GM12878 (cell line): ENCODE data around the gene ARFRP1. TPM values are rescaled to one million over a fixed set of nuclear protein-coding genes. Genes with fewer than 3 reads are reported as not detected.

Experiments used
- ATAC-seq: fragments of 200-7000 bp; cut with Tn5 transposase; 3 replicates; pipeline ENCODE4 v1.9.1; 2020; ENCODE audit warnings: mild to moderate bottlenecking, moderate library complexity
- BruUV-seq: library from RNA; stranded (reverse); fragments of 400-500 nt; replicated peaks from 2 replicates; lab custom pipeline; 2021; lab: Mats Ljungman, UMichigan
- CTCF ChIA-PET: fragments of 300-600 bp; sonication (Branson Sonifier 250); formaldehyde crosslinking; extraction: SDS; loops from one replicate; lab custom pipeline; 2021; ENCODE audit warnings: inconsistent platforms; lab: Yijun Ruan, JAX
- POLR2A ChIA-PET: fragments of 350-600 bp; formaldehyde crosslinking; extraction: SDS; loops from one replicate; lab custom pipeline; 2021; ENCODE audit warnings: inconsistent platforms; lab: Charles Lee
- RAD21 ChIA-PET: fragments of 300-600 bp; sonication (Branson Sonifier 250); formaldehyde crosslinking; loops from one replicate; lab custom pipeline; 2023; ENCODE audit warnings: antibody characterized with exemption; ENCODE audit not compliant: unreplicated experiment; lab: Charles Lee
- SMC1A ChIA-PET: fragments of 300-600 bp; sonication (Branson Sonifier 250); formaldehyde crosslinking; loops from one replicate; lab custom pipeline; 2023; ENCODE audit not compliant: unreplicated experiment, uncharacterized antibody; lab: Charles Lee
- DNase-seq: peaks from one replicate; pipeline ENCODE4 v3.0.0-alpha.2; 2011; ENCODE audit warnings: low read depth, low spot score
- FAIRE-seq: peaks from 3 replicates; lab custom pipeline; 2011; peaks lifted over from hg19 to GRCh38; lab: Jason Lieb, UNC
- H2AFZ ChIP-seq: 2 replicates; pipeline ENCODE4 v1.6.0; 2011; ENCODE audit warnings: low read depth, low read length, control low read depth; ENCODE audit not compliant: control insufficient read depth
- H3K27ac ChIP-seq: 2 replicates; pipeline ENCODE4 v1.5.1; 2011; ENCODE audit warnings: control low read depth; ENCODE audit not compliant: control insufficient read depth, insufficient read depth
- H3K27me3 ChIP-seq, 2 experiments: replicated peaks in 1 of 2; 2 replicates each; pipeline versions ENCODE4 v1.6.0 to v1.6.1; 2011; ENCODE audit warnings: low read length in 1 of 2; ENCODE audit not compliant: control insufficient read depth in 2 of 2, insufficient read depth in 2 of 2
- H3K36me3 ChIP-seq, 2 experiments: 2 replicates each; pipeline ENCODE4 v1.5.1; 2011; ENCODE audit warnings: low read length in 1 of 2; ENCODE audit not compliant: control insufficient read depth in 2 of 2, insufficient read depth in 2 of 2
- H3K4me1 ChIP-seq: 2 replicates; pipeline ENCODE4 v1.6.1; 2011; ENCODE audit warnings: mild to moderate bottlenecking, low read length, moderate library complexity, mixed read lengths; ENCODE audit not compliant: control insufficient read depth, insufficient read depth
- H3K4me2 ChIP-seq: 2 replicates; pipeline ENCODE4 v1.6.0; 2011; ENCODE audit warnings: control low read depth; ENCODE audit not compliant: control insufficient read depth, insufficient read depth
- H3K4me3 ChIP-seq: fragments of 200-600 bp; sonication (generic); 2 replicates; pipeline ENCODE4 v1.5.1; 2016
- H3K79me2 ChIP-seq: 2 replicates; pipeline ENCODE4 v1.6.0; 2011; ENCODE audit warnings: low read length; ENCODE audit not compliant: control insufficient read depth, insufficient read depth
- H3K9ac ChIP-seq: 2 replicates; pipeline ENCODE4 v1.8.0; 2011; ENCODE audit warnings: low read length, control low read depth, mixed read lengths; ENCODE audit not compliant: control insufficient read depth, insufficient read depth
- H3K9me3 ChIP-seq: replicated peaks from 3 replicates; pipeline ENCODE4 v1.5.1; 2011; ENCODE audit warnings: mild to moderate bottlenecking, low read length; ENCODE audit not compliant: control insufficient read depth, insufficient read depth
- H4K20me1 ChIP-seq: 2 replicates; pipeline ENCODE4 v1.6.0; 2011; ENCODE audit not compliant: control insufficient read depth, insufficient read depth
- CEBPB ChIP-seq, 2 experiments: fragments of 150-350 bp in 1 of 2; IDR thresholded peaks; 2 replicates each; pipeline ENCODE4 v1.6.1; 2012 to 2014; ENCODE audit warnings: low read depth in 2 of 2, low read length in 2 of 2, borderline replicate concordance in 1 of 2, inconsistent platforms in 1 of 2
- POLR2A ChIP-seq: IDR thresholded peaks from 2 replicates; pipeline ENCODE4 v1.6.1; 2011; ENCODE audit warnings: low read depth, mild to moderate bottlenecking, low read length
- TCF3 ChIP-seq: IDR thresholded peaks from 2 replicates; pipeline ENCODE4 v1.6.1; 2012; ENCODE audit warnings: low read depth, mild to moderate bottlenecking, low read length, borderline replicate concordance; ENCODE audit not compliant: insufficient read depth
- WGBS: methylation state at CpG from one replicate; pipeline ENCODE4 v1.1.6; 2016; ENCODE audit warnings: low lambda C conversion rate; ENCODE audit not compliant: insufficient replicate concordance, insufficient coverage; ENCODE audit errors: missing lambda C conversion rate; 5-methylcytosine and 5-hydroxymethylcytosine counted together
- in situ Hi-C: fragments of 300-500 bp; cut with MboI; formaldehyde crosslinking; loops from 9 replicates; pipeline ENCODE4 v1.14.3; 2018; ENCODE audit warnings: mixed read lengths
- intact Hi-C: fragments of 100-400 bp; cut with micrococcal nuclease; formaldehyde crosslinking; loops from one replicate; pipeline ENCODE4 v1.14.2; 2022; ENCODE audit not compliant: unreplicated experiment
- polyA plus RNA-seq, 11 experiments: library from polyadenylated mRNA; depleted of rRNA in 4 of 11; unstranded in 6 of 11; stranded (reverse) in 5 of 11; fragments of >200 nt; fragmentation: Nextera tagmentation in 4 of 11; fragmentation: Illumina TruSeq in 1 of 11; extraction: Ambion mirVana in 4 of 11; extraction: Trizol in 1 of 11; gene quantifications; 1 replicate in 1 of 11; 2 replicates in 10 of 11; pipeline versions ENCODE4 v1.2.1 to v1.2.3, GENCODE V29; 2011 to 2016; ENCODE audit warnings: inconsistent platforms in 2 of 11, missing spikeins in 2 of 11, low read depth in 1 of 11
- total RNA-seq, 4 experiments: library from RNA; depleted of rRNA in 3 of 4; stranded (reverse); fragments of >200 nt in 3 of 4; fragmentation: Illumina TruSeq in 1 of 4; extraction: Trizol in 1 of 4; gene quantifications; 2 replicates each; pipeline versions ENCODE4 v1.2.1 to v1.2.3, GENCODE V29; 2013 to 2021
- TF ChIP-seq, protein P1 (sequence below): fragments of 450-650 bp; IDR thresholded peaks from 2 replicates; pipeline ENCODE4 v1.6.1; 2016; ENCODE audit warnings: mild to moderate bottlenecking

ARFRP1 gene
- total and polyA plus RNA-seq, 10 of the 15 experiments (the other 5 are each of a cell fraction or from before 2014, with no cell fraction given), result 0.37 to 71.7 (median 34.6) TPM

DNA sequence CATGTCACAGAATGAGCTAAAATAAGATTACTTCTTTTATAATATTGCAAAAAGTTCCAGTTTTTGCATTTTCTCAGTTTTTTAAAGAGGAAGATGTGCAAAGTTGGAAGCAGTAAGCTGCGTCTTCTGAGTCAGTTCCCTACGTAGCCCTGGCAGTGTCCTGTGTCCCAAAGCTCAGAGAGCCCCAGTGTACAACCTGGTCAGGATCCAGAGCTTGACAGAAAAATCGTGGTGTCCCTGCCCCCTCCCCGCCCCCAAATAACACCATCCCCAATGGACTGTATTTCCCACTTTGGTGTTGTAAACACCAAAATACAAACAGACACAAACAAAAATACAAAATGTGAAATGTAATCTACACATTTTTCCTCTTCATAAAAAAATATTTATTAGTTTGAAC is 36.4 kb upstream of the ARFRP1 start:
- ChIA-PET RAD21 (no interaction called here), SMC1A (interaction anchor here (0.6 kb wide), 1 partner anchor 20 kb away, joined by 3 read pairs; no protein-coding TSS in a partner anchor), POLR2A (no interaction called here), CTCF (interaction anchor here (0.8 kb wide), 1 partner anchor 102 kb away, joined by 3 read pairs; no protein-coding TSS in a partner anchor)
- H3K36me3 ChIP-seq, result peaks cover 0 to 4% of the 10 kb centered on the region in 2 experiments; a peak in 2 of 4 replicates
- TF ChIP-seq, protein P1, sequence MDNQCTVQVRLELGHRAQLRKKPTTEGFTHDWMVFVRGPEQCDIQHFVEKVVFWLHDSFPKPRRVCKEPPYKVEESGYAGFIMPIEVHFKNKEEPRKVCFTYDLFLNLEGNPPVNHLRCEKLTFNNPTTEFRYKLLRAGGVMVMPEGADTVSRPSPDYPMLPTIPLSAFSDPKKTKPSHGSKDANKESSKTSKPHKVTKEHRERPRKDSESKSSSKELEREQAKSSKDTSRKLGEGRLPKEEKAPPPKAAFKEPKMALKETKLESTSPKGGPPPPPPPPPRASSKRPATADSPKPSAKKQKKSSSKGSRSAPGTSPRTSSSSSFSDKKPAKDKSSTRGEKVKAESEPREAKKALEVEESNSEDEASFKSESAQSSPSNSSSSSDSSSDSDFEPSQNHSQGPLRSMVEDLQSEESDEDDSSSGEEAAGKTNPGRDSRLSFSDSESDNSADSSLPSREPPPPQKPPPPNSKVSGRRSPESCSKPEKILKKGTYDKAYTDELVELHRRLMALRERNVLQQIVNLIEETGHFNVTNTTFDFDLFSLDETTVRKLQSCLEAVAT, result no peak
- in situ Hi-C loops, result no loop called here
- H3K9ac ChIP-seq, result no peak overlapping the region
- WGBS, result 49% methylated on average over 4 of the region's 4 CpGs
- no peaks in the 10 kb centered on the region for H3K27me3 ChIP-seq
- no peak for FAIRE-seq
- H3K4me2 ChIP-seq, result no peak overlapping the region
- no TSS peak for BruUV-seq
- H4K20me1 ChIP-seq, result no peaks in the 10 kb centered on the region
- H3K27ac ChIP-seq, result no peak overlapping the region
- intact Hi-C loops, result no loop called here
- ATAC-seq, result no peak
- peaks cover 5% of the 10 kb centered on the region for H3K79me2 ChIP-seq
- no peak overlapping the region for H3K4me3 ChIP-seq
- no peaks in the 10 kb centered on the region for H3K9me3 ChIP-seq
- H2AFZ ChIP-seq, result no peak overlapping the region
- DNase-seq, result no peak
- H3K4me1 ChIP-seq, result peaks cover 8% of the 10 kb centered on the region; the same call in 1 of the 2 replicates

DNA sequence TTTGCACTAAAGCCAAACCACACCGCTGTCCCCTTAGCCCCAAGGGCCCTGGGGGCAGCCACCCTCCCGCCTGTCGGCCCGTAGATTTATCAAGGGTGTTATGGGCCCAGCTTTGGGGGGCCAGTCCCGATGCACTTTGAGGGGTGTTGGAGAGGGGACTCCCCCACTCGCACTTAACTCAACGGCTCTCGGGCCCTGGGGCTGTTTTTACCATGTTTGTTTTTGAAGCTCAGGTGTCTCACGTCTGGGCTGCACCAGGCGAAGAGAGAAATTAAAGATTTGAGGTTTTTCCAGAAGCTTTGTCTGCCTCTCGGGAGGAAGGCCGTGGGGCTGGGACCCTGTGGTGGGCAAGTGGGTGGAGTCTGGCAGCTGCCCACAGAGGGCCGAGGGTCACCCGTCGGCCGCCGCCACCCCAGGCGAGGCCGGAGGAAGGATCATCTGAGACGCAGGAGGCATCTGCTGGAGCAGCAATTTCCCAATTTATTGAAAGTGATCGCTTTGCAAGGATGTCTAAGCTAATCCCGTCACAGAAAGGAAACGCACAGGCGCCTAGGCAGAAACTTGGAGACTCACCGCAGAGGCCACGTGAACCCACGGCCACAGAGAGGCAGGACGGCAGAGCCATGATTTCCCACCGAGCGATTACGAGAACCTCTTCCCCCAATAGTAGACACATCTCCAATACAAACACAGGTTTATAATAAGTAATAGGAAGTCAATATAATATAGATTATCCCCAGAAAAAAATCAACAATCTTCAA is 35.6 kb upstream of the ARFRP1 start:
- no peak overlapping the region for H3K4me2 ChIP-seq
- 89% methylated on average over 31 of the region's 31 CpGs for WGBS
- H3K4me1 ChIP-seq, result peaks cover 15% of the 10 kb centered on the region
- H3K36me3 ChIP-seq, result peaks cover 0 to 4% of the 10 kb centered on the region in 2 experiments; a peak in 2 of 4 replicates
- RAD21 ChIA-PET, result no interaction called here
- no peaks in the 10 kb centered on the region for H3K27me3 ChIP-seq
- SMC1A ChIA-PET, result no interaction called here
- H3K27ac ChIP-seq, result no peak overlapping the region
- FAIRE-seq (no peak), ATAC-seq (no peak), DNase-seq (no peak)
- H4K20me1 ChIP-seq, result no peaks in the 10 kb centered on the region
- TSS peak; percentile 54 for BruUV-seq
- H3K4me3 ChIP-seq, result no peak overlapping the region
- intact Hi-C loops (no loop called here), in situ Hi-C loops (no loop called here)
- CTCF ChIA-PET, result interaction anchor here (0.8 to 1.1 kb wide), 2 partner anchors 36 to 43 kb away, joined by 3 to 4 read pairs; partner anchors contain the start of genes ARFRP1 and ZGPAT
- no peaks in the 10 kb centered on the region for H3K9me3 ChIP-seq
- POLR2A ChIA-PET, result interaction anchor here (0.6 to 0.8 kb wide), 2 partner anchors 35 to 119 kb away, joined by 3 read pairs; partner anchors contain the start of genes ARFRP1 and ZGPAT
- no peak overlapping the region for H2AFZ ChIP-seq
- peaks cover 7% of the 10 kb centered on the region for H3K79me2 ChIP-seq
- no peak overlapping the region for H3K9ac ChIP-seq
- TF ChIP-seq CEBPB (IDR thresholded peaks at IDR 0.05; ENCODE audit: borderline replicate concordance in 1 of 2, low read depth in 2 of 2, low read length in 2 of 2) (no peak), TCF3 (0 out of 2 replicates have a peak, but pooled peaks have one; percentile 15), POLR2A (0 out of 2 replicates have a peak, but pooled peaks have one; percentile 28)
